CD14-positive monocyte (primary cell): ENCODE data around the gene HAGHL. TPM values are rescaled to one million over a fixed set of nuclear protein-coding genes. Genes with fewer than 3 reads are reported as not detected.

Experiments
- DNase-seq, 3 donors: peaks; one replicate each; pipeline ENCODE4 v3.0.0-alpha.2; 2011 to 2022
- H2AFZ ChIP-seq: 2 replicates; pipeline ENCODE4 v1.6.0; 2012; ENCODE audit warnings: mild to moderate bottlenecking, low read depth, low read length, inconsistent platforms; ENCODE audit not compliant: insufficient read depth, poor library complexity, severe bottlenecking
- H3K27ac ChIP-seq, 2 donors: 1 replicate in 1 of 2; 2 replicates in 1 of 2; pipeline ENCODE4 v1.5.1; 2012 to 2013; ENCODE audit warnings: low read length in 2 of 2, control low read depth in 1 of 2, inconsistent platforms in 1 of 2, low read depth in 1 of 2, mild to moderate bottlenecking in 1 of 2
- H3K27me3 ChIP-seq, 2 donors: one replicate each; pipeline versions ENCODE4 v1.6.0 to v1.6.1; 2011 to 2013; ENCODE audit warnings: low read length in 2 of 2; ENCODE audit not compliant: control insufficient read depth in 2 of 2, insufficient read depth in 2 of 2
- H3K36me3 ChIP-seq, 2 donors: replicated peaks in 1 of 2; 1 replicate in 1 of 2; 2 replicates in 1 of 2; pipeline versions ENCODE4 v1.5.1 to v1.6.1; 2012 to 2013; ENCODE audit warnings: low read length in 2 of 2, control low read depth in 1 of 2, inconsistent platforms in 1 of 2, mild to moderate bottlenecking in 1 of 2; ENCODE audit not compliant: insufficient read depth in 2 of 2, control insufficient read depth in 1 of 2
- H3K4me1 ChIP-seq, 2 donors: 1 replicate in 1 of 2; 2 replicates in 1 of 2; pipeline versions ENCODE4 v1.5.1 to v1.6.1; 2012 to 2013; ENCODE audit warnings: low read length in 2 of 2, control low read depth in 1 of 2, inconsistent platforms in 1 of 2, mild to moderate bottlenecking in 1 of 2, moderate library complexity in 1 of 2; ENCODE audit not compliant: insufficient read depth in 2 of 2, control insufficient read depth in 1 of 2
- H3K4me2 ChIP-seq: replicated peaks from 2 replicates; pipeline ENCODE3; 2012; ENCODE audit warnings: low read length, moderate library complexity, mild to moderate bottlenecking; ENCODE audit not compliant: poor library complexity, severe bottlenecking; ENCODE audit errors: extremely low read depth
- H3K4me3 ChIP-seq, 3 experiments: fragments of 200-600 bp in 1 of 3; sonication (generic) in 1 of 3; replicated peaks in 1 of 3; 1 replicate in 2 of 3; 2 replicates in 1 of 3; pipeline ENCODE4 v1.5.1; 2011 to 2013; ENCODE audit warnings: low read length in 3 of 3, mild to moderate bottlenecking in 3 of 3, control low read depth in 2 of 3, low read depth in 2 of 3, inconsistent platforms in 1 of 3, moderate library complexity in 1 of 3
- H3K79me2 ChIP-seq: 2 replicates; pipeline ENCODE4 v1.6.0; 2012; ENCODE audit warnings: mild to moderate bottlenecking, control low read depth, inconsistent platforms, low read length, moderate library complexity; ENCODE audit not compliant: insufficient read depth
- H3K9ac ChIP-seq: 2 replicates; pipeline ENCODE4 v1.6.0; 2017; ENCODE audit warnings: low read length, mild to moderate bottlenecking; ENCODE audit not compliant: insufficient read depth, poor library complexity, severe bottlenecking
- H3K9me3 ChIP-seq, 2 donors: replicated peaks in 1 of 2; 1 replicate in 1 of 2; 2 replicates in 1 of 2; pipeline versions ENCODE4 v1.5.1 to v1.6.1; 2012 to 2013; ENCODE audit warnings: low read length in 2 of 2, control low read depth in 1 of 2; ENCODE audit not compliant: control insufficient read depth in 1 of 2, insufficient read depth in 1 of 2
- H4K20me1 ChIP-seq: 2 replicates; pipeline ENCODE4 v1.6.0; 2012; ENCODE audit warnings: mild to moderate bottlenecking, low read length, control low read depth, moderate library complexity; ENCODE audit not compliant: insufficient read depth
- H3K27ac Mint-ChIP-seq, 7 donors: one replicate each; pipeline ENCODE4 v1.8.0; 2020; ENCODE audit warnings: mild to moderate bottlenecking in 7 of 7, mixed read lengths in 7 of 7, moderate library complexity in 6 of 7, inconsistent platforms in 2 of 7
- H3K27me3 Mint-ChIP-seq, 3 donors: one replicate each; pipeline ENCODE4 v1.8.0; 2021 to 2022; ENCODE audit warnings: low read depth in 3 of 3, mild to moderate bottlenecking in 3 of 3, mixed read lengths in 3 of 3, moderate library complexity in 3 of 3, inconsistent platforms in 1 of 3
- H3K36me3 Mint-ChIP-seq, 2 donors: one replicate each; pipeline ENCODE4 v1.8.0; 2020; ENCODE audit warnings: mixed read lengths in 2 of 2, inconsistent platforms in 1 of 2, mild to moderate bottlenecking in 1 of 2
- H3K4me1 Mint-ChIP-seq: one replicate; pipeline ENCODE4 v1.8.0; 2020; ENCODE audit warnings: mild to moderate bottlenecking, mixed read lengths
- H3K4me3 Mint-ChIP-seq, 2 donors: one replicate each; pipeline ENCODE4 v1.8.0; 2020; ENCODE audit warnings: mild to moderate bottlenecking in 2 of 2, mixed read lengths in 2 of 2, moderate library complexity in 1 of 2
- H3K9me3 Mint-ChIP-seq, 7 donors: one replicate each; pipeline ENCODE4 v1.8.0; 2020 to 2022; ENCODE audit warnings: mixed read lengths in 7 of 7, mild to moderate bottlenecking in 6 of 7, moderate library complexity in 6 of 7, inconsistent platforms in 2 of 7
- CTCF ChIP-seq: fragments of 200-600 bp; IDR thresholded peaks from one replicate; pipeline ENCODE4 v1.8.0; 2022; ENCODE audit warnings: antibody characterized with exemption, mild to moderate bottlenecking
- WGBS: methylation state at CpG from one replicate; pipeline ENCODE4 v1.1.5; 2013; ENCODE audit warnings: missing lambda C conversion rate; ENCODE audit not compliant: insufficient coverage; 5-methylcytosine and 5-hydroxymethylcytosine counted together
- intact Hi-C, 2 donors: fragments of 100-400 bp; cut with micrococcal nuclease; formaldehyde crosslinking; loops; one replicate each; pipeline versions ENCODE4 v1.15.0 to v1.15.1; 2023
- polyA plus RNA-seq, 3 donors: library from polyadenylated mRNA; depleted of rRNA in 1 of 3; unstranded in 2 of 3; stranded (reverse) in 1 of 3; fragments of 300-500 nt in 2 of 3; fragments of >200 nt in 1 of 3; fragmentation: Illumina TruSeq in 2 of 3; gene quantifications; 1 replicate in 2 of 3; 2 replicates in 1 of 3; pipeline ENCODE4 v1.2.3, GENCODE V29; 2012 to 2021

Gene HAGHL
- polyA plus RNA-seq, 3 donors: 0.60 to 8.9 (median 1.5) TPM

GRCh38 chr16:718389-718788 is 8.5 kb upstream of the HAGHL start:
- Histone ChIP-seq H3K4me3 (no peak overlapping the region), H3K27me3 (peaks cover 11 to 58% of the 10 kb centered on the region in 2 donors), H3K4me2 (no peak overlapping the region), H3K9ac (no peak overlapping the region), H3K4me1 (peaks cover 32 to 48% of the 10 kb centered on the region in 2 donors), H4K20me1 (peaks cover 18% of the 10 kb centered on the region), H3K9me3 (peaks cover 4 to 9% of the 10 kb centered on the region in 2 donors), H3K27ac (no peak overlapping the region), H2AFZ (no peak overlapping the region), H3K79me2 (no peaks in the 10 kb centered on the region), H3K36me3 (no peaks in the 10 kb centered on the region)
- TF ChIP-seq CTCF: no peak
- DNase-seq: no peak
- peaks cover 45 to 62% (median 46%) of the 10 kb centered on the region in 3 donors for H3K27me3 Mint-ChIP-seq
- H3K4me3 Mint-ChIP-seq: peak overlapping the region in 1 of 2 donors; percentile 20
- H3K36me3 Mint-ChIP-seq: peaks cover 5 to 7% of the 10 kb centered on the region in 2 donors
- H3K9me3 Mint-ChIP-seq: peaks cover 0 to 4% (median 0%) of the 10 kb centered on the region in 7 donors
- H3K27ac Mint-ChIP-seq: no peak overlapping the region
- WGBS: 97% methylated on average over 4 of the region's 9 CpGs
- H3K4me1 Mint-ChIP-seq: peaks cover 19% of the 10 kb centered on the region
- intact Hi-C loops: no loop called here

GRCh38 chr16:718922-719321 is 8.0 kb upstream of the HAGHL start:
- no peak overlapping the region for H3K27ac ChIP-seq
- 95% methylated on average over 5 of the region's 6 CpGs for WGBS
- peaks cover 5 to 7% of the 10 kb centered on the region in 2 donors for H3K36me3 Mint-ChIP-seq
- H2AFZ ChIP-seq: no peak overlapping the region
- peaks cover 20% of the 10 kb centered on the region for H4K20me1 ChIP-seq
- no peak for TF ChIP-seq CTCF
- peaks cover 19% of the 10 kb centered on the region for H3K4me1 Mint-ChIP-seq
- DNase-seq: no peak
- H3K4me1 ChIP-seq: peaks cover 32 to 48% of the 10 kb centered on the region in 2 donors
- H3K4me3 ChIP-seq: no peak overlapping the region
- peaks cover 11 to 53% of the 10 kb centered on the region in 2 donors for H3K27me3 ChIP-seq
- H3K27ac Mint-ChIP-seq: no peak overlapping the region
- H3K9me3 Mint-ChIP-seq: peaks cover 0 to 3% (median 0%) of the 10 kb centered on the region in 7 donors
- intact Hi-C loops: no loop called here
- H3K4me2 ChIP-seq: no peak overlapping the region
- no peaks in the 10 kb centered on the region for H3K79me2 ChIP-seq
- peaks cover 4 to 9% of the 10 kb centered on the region in 2 donors for H3K9me3 ChIP-seq
- no peak overlapping the region for H3K9ac ChIP-seq
- H3K4me3 Mint-ChIP-seq: peak overlapping the region in 1 of 2 donors; percentile 87
- peaks cover 40 to 57% (median 43%) of the 10 kb centered on the region in 3 donors for H3K27me3 Mint-ChIP-seq
- H3K36me3 ChIP-seq: no peaks in the 10 kb centered on the region
